Fibroblast of upper back skin (primary cell): ENCODE measurements around the gene GNPTAB.
"Not testable (repeated sequence)": the region's sequence is repeated elsewhere in the genome, so short reads cannot be mapped to it uniquely, and the experiment has no call there.

Experiments
- DNase-seq: peaks from one replicate; pipeline ENCODE4 v3.0.0-alpha.2; 2013

The GNPTAB gene

DNA sequence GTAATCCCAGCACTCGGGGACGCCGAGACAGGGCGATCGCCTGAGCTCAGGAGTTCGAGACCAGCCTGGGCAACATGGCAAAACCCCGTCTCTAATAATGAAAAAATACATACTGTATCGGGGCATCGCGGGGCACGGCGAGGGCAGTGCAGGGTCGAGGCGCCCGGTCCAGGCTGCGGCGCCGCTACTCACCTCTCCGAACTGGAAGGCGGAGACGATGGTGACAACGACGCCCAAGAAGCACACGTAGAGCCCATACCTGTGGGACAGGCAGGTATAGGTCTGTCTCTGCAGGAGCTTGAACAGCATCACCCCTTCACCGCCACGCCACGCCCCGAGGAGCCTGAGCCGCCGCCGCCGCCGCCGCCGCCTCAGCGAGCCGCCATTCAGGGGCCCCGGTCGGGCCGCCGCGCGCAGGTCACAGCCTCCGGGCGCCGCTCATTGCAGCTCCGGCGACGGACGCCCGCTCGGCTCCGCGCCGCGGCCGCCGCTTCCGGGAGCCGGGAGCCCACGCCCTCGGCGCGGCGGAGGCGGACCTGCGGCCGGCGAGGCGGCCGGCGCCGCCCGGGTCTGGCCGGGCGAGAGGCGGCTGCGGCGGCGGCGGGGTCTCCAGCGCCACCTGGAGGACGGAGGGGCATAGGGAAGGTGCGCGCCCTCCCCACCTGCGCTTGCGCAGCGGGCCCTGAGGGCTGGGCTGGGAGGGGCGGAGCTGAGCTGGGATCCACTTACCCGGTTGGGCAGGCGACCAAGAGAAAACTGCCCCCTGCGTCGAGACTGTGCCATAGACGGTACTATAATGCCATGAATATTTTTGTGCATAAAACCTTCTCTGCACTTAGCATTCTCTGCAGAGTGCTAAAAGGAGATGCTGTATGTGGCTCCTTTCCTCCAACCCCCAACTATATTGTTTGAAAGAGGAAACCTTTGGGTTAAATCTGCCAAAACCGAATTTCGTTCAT is at the start of gene GNPTAB:
TSS of gene GNPTAB (minus strand) at position 593 of the 959 bp plus-strand sequence. CDS start at position 309, 284 bp downstream.
- DNase-seq, result peak; percentile 93

DNA sequence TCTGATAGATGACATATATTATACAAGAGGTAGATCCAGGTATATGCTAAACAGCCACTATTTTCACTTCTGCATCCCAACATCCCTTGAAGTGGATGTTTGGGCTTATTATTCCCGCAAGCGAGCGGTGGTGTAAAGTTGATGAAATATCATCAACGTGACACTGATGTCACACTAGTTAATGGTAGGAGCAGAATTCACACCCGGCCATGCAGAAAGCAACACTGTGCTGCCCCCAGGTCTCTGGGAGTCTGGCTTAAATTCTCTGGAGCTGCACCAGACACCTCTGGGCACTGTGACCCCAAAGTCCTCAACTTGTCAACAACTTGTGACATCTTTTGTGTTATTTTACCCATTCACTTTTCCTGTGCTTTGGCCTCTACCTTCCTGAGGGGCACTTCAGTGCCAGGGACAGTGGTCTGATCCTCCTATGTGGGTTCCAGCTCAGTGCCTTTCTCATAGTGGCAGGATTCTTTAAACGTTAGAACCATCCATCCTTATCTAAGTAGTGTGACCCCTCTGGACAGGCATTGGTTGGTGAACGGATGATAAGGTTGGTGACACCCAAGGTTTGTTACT is 47.6 kb upstream of the GNPTAB start:
- no peak for DNase-seq

DNA sequence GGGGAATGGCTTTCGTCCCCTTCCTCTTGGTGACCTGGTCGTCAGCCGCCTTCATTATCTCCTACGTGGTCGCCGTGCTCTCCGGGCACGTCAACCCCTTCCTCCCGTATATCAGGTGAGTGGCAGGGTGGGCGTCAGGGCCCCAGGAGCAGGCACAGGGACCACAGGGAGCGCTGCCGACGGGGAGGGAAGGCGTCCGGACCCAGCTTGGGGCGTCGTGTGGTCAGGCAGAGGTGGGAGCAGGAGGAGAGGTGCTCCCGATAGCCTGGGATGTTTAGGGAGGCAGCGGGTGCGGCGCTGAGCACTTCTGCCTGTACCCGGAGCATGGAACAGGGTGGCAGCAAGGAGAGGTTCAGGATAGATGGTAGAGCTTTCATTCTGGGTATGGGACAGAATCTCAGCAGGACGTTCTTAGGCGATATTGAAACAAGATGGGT is 47.1 kb upstream of the GNPTAB start:
- DNase-seq, result no peak

DNA sequence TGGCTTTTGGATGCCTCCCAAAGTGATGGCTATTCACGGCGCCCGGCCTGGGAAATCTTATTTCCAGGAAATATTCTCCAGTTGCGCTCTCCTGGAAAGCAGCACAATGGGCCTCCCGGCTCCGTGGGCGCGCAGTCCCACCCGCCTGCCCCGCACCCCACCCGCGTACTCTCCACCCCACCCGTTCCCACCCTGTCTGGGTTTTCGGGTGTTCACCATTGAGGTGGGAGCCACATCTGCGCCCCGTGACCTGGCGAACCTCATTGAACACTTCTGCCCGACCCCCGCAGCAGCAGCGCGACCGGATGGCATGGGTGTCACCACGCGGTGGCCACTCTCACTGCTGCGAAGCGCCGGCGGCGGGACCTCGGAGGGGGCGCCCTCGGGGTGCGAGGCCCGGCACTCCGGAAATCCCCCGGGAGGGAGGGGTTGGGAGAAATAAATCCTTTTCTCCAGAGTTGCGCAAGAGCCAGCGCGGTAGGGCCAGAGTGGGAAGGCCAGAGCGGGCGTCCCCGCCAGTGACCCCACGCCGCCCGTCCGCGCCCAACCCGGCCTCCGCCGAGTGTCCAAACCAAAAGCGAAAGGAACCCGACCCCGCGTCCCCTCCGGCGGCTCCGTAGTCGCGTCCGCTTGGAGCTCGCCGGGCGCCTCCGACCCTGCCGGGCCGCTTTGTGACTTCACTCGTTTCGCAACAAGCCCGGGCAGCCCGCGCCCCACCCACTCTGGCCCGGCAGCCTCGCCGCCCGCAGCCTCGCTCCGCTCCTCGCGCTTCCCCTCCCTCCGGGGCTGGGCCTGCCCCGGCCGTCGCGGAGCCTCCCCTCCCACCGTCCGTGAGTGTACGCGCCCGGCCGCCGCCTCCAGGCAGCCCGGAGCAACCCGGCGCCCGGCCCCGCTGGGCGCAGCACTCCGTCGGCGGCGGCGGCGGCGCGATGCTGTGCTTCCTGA is 46.4 kb upstream of the GNPTAB start, which contains the start of gene DRAM1:
TSS of gene DRAM1 (plus strand) at position 720 of the 945 bp plus-strand sequence. CDS start at position 930, 210 bp downstream.
- peak; percentile 86 for DNase-seq

DNA sequence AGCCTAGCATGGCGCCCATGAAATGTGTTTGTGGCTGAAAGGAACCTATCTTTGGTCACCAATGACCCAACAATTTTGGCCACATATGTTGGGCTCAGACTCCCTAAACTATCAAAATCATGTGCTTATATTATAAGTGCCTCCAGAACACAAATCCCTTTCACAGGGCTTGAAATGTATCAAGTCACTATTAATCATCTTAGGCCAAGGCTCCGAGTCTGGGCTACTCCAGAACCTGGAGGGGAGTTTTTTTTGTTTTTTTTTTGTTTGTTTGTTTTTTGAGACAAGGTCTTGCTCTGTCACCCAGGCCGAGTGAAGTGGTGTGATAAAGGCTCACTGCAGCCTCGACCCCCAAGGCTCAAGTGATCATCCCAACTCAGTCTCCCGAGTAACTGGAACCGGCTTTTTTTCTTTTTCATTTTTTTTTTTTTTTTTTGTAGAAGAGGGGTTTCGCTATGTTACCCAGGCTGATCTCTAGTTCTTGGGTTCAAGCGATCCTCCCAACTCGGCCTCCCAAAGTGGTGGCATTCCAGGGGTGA is 45.6 kb upstream of the GNPTAB start:
- no peak for DNase-seq

DNA sequence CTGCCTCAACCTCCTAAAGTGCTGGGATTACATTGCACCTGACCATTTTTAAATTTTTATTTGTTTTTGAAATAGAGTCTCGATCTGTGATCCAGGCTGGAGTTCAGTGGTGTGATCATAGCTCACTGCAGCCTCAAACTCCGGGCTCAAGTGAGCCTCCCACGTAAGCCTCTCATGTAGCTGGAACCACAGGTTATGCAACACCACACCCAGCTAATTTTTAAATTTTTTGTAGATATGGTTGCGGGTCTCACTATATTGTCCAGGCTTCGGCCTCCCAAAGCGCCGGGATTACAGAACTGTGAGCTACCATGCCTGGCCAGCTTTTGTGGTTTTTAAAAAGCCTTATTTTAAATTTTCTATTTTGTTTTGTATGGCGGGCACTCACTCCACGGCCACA is 44.4 kb upstream of the GNPTAB start:
- DNase-seq, result no peak

DNA sequence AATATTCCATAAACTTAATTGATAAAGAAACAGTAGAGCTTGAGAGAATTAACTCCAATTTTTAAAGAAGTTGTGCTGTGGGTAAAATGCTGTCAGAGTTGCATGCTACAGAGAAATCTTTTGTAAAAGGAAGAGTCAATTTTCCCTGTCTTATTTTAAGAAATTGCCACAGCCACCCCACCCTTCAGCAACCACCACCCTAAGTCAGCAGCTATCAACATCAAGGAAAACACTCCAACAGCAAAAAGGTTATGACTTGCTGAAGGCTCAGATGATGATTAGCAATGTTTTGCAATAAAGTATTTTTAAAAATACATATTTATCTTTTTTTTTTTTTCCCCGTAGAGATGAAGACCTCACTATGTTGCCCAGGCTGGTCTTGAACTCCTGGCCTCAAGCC is 40.2 kb upstream of the GNPTAB start:
- no peak for DNase-seq

DNA sequence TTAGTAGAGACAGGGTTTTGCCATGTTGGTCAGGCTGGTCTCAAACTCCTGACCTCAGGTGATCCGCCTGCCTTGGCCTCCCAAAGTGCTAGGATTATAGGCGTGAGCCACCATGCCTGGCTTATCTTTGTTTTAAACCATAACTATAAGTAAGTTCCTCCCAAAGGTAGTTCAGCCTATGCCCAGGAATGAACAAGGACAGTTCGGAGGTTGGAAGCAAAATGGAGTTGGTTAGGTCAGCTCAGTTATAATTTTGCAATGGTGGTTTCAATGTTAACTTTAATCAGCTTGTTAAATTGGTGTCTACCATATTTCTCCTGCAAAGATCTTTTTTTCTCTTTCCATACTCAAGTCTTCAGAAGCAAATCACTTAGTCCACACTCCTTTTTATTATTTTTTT is 36.9 kb upstream of the GNPTAB start:
- DNase-seq, result not testable (repeated sequence)

DNA sequence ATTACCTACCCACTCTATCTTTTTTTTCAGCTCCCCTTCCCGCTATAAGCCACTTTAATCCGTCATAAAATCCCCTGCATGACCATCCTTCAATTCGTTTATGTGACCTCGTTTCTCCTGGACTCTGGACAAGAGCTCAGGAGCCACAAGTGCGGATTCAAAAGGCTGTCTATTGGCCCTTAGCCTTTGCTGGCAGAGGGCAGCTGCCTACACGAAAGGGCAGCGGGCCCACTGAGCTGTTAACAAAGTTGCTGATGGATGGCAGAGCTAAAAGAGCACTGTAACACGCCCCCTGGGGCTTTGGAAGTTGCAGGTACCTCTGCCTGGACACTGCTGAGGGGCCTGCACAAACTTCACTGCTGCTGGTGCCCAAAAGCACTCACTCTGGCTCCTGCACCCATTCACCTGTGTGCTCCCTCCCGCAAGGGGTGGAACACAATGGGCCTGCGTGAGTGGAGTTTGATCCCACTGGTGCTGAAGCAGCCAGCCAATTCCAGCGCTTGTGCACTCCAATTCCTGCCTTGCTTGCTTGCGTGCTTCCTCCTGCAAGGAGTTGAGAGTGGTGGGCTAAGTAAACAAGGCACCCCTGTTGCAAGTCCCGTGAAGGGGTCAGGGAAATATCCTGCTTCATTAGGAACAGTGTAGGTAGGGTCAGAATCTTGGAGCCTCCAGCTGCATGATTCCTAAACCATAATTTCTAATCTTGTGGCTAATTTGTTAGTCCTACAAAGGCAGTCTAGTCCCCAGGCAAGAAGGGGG is 36.0 kb upstream of the GNPTAB start:
- DNase-seq, result no peak

DNA sequence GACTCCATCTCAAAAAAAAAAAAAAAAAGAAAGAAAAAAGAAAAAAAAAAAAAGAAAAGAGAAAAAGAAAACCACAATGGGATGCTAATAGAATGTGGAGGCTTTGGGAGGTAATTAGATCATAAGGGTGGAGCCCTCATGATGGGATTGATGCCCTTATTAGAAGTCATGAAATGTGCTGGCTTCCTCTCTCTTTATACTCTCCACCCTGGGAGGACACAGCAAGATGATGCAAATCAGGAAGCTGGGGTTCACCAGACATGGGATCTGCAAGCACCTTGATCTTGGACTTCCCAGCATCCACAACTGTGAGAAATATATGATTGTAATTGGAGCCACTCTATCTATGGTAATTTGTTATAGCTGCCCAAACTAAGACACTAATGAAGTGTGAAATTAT is 33.2 kb upstream of the GNPTAB start:
- DNase-seq, result no peak

DNA sequence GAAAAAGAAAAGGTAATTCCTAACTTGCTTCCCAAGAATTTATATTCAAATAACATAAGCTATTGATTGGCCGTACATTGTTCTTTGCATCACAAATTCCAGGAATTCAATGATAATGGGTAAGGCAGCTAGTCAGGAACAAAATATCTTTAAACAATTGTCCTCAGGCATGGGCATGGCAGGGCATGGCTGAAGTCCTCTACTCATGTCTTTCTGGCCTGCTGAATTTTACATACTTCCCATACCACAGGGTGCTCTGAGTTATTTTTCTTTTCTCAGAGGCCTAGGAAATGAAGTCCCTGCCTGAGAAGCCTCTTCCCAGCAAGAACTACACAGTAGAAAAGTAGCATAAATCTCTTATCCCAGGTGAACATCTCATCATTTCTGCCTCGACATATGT is 31.5 kb upstream of the GNPTAB start:
- no peak for DNase-seq

DNA sequence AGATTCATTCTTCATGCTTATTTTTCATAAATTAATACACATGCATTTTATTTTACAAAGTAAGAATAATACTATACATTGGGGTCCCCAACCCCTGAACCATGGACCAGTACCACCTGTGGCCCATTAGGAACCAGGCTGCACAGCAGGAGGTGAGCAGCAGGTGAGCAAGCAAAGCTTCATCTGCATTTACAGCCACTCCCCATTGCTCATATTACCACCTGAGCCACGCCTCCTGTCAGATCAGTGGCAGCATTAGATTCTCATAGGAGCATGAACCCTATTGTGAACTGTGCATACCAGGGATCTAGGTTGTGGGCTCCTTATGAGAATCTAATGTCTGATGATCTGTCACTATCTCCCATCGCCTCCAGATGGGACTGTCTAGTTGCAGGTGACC is 30.9 kb upstream of the GNPTAB start:
- not testable (repeated sequence) for DNase-seq

DNA sequence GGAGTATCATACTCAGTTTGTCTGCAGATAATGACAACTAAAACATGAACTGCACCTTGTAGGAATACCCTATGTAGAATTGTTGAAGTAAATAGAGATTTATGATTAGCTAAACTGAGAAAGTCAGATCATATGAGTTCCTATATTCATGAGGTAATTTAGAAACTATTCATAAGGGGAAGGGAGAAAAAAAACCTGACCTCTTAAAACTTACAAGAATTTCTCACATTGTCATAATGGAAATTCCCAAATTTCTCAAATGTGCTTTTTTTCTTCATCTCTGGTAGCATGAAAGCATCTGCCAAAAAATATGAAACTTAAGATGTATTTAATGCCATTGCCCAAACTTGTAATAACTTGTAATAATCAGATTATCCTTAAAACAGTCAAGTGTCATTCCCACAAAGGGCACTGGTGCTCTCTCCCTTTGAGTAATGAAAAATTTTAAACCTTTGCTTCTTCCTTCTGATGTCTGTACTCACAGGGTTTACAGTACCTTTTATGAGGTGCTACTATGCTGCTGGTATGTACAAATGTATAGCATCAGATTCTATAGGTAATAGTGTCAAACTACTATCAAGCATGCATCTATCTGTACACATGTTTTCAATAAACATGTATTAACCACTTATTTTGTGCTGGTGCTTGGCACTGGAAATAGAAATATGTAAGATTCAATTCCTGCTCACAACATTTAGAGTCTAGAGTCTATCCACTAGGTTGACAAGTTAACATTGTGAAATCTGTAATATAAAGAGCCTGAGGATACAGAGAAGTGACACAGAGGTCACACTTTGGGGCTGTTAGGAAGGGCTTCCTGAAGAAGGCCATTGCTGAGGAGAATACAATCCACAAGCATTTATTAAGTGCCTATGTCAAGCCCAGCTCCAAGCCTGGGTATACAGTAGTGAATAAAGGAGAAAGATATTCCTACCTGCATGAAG is 29.2 kb upstream of the GNPTAB start:
- DNase-seq, result peak; percentile 60

DNA sequence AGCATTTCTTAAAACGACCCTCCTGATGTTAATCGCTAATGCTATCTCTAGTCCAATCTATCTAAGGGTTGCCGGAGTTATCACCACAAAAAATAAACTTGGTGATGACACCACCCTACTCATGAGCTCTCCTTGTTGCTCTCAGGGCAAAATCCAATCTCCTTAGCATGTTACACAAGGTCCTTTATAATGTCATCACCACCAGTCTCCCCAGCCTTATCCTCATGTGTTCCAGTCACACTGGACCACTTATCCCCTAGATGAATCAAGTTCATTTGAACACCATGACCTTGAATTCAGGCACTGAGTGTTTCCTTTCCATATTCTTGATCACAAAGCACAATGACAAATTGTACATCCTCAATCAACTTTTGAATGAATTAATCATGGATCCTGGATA is 27.6 kb upstream of the GNPTAB start:
- no peak for DNase-seq

DNA sequence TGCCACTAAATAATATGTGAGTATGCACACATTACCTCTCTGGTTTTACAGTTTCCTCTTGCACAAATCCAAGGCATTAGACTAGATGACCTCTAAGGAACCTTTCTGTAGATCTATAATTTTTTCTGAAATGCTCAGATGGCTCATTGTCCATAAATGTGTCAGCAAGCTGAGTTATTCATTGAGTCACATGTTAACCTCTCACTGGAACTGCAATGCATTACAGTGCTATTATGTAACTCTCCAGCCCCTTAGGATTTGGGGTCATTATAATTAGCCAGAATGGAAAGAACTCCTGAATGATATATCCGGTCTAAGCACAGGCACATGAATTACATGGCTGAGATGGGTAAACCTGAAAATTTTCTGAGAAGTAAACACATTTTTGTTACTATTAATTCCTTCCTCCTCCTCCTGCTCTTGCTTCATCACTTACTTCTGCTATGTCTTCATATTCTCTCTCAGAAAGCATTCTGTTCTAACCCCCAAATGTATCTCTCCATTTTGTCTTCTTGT is 26.3 kb upstream of the GNPTAB start:
- peak; percentile 93 for DNase-seq

DNA sequence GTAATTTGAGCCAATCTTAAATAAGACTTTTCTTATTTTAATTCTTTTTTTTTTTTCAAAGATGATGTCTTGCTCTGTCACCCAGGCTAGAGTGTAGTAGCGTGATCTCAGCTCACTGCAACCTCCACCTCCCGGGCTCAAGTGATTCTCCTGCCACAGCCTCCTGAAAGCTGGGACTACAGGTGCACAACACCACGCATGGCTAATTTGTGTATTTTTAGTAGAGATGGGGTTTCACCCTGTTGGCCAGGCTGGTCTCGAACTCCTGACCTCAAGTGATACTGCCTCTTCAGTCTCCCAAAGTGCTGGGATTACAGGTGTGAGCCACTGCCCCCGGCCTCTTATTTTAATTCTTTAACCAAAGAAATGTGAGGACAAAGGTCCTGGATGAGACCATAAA is 25.9 kb upstream of the GNPTAB start:
- not testable (repeated sequence) for DNase-seq

DNA sequence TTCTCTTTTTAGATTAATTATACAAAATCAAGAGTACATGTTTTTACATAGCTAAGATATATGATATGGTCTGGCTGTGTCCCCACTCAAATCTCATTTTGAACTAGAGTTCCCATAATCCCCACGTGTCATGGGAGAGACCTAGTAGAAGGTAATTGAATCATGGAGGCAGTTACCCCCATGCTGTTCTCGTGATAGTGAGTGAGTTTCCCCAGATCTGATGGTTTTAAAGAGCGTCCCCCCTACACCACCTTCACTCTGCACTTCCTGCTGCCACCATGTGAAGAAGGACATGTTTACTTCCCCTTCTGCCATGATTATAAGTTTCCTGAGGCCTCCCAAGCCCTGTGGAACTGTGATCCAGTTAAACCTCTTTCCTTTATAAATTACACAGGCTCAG is 25.2 kb upstream of the GNPTAB start:
- no peak for DNase-seq

DNA sequence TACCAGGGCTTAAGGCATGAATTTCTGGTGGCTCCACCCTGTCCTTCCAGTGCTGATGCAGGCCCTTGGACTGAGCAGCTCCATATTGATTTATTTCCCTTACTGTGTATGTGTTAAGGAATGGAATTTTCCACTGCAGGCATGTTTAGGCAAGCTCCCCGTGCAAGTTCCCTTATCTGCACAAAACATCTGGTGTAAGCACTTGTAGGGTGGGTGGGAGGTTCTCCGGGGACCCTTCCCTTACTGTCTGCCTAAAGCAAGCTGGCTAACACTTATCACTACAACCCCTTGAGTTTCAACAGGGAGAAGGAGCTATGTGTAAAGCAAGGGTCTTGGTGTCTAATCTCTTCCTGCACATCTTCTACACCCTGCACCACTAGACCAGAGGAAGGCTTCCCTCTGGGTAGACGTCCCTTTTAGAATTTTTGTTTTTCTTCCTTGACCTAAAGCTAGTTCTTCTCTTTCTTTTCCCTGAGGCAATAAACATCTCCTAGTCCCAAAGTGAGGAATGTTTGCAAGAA is 24.7 kb upstream of the GNPTAB start:
- peak; percentile 56 for DNase-seq

DNA sequence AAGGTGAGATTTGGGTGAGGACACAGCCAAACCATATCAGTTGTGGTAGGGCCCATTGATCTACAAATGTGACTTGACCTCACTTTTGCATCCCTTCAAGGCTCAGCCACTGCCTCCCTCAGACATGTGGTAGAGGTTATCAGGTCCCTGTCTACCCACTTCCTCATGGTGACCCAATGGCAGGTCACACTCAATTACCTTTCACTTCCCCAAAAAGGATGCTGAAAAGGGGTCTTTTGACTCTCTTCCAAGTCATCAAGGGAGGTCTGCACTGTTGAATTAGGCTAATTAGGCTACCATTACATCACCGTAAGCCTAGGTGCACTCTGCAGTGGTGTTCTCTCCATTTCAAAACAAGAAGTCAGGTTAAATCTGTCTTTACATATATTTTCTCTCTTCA is 24.0 kb upstream of the GNPTAB start:
- DNase-seq, result no peak

DNA sequence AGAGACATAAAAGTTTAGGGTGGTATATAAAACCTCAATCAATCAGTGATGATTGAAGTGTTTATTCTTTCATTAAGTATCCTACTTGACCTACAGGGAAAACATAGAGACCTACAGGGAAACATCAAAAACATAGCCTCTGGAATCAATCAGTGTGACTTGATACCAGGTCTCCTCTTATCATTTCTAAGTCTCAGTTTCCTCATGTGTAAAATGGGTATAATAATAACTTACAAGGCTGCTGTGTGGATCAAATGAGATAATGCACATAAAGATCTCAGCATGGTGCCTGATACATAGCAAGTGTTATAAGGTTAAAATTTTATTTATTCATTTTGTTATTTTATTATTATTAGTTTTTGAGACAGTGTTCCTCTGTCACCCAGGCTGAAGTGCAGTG is 22.2 kb upstream of the GNPTAB start:
- DNase-seq, result no peak
